HEK293T (cell line): ENCODE measurements around the gene EYS.

Experiments used
- CTCF ChIA-PET: fragments of 350-600 bp; formaldehyde crosslinking; extraction: SDS; loops from one replicate; lab custom pipeline; 2021; ENCODE audit warnings: antibody characterized with exemption, inconsistent platforms; lab: Yijun Ruan, JAX
- POLR2A ChIA-PET: fragments of 350-600 bp; formaldehyde crosslinking; extraction: SDS; loops from one replicate; lab custom pipeline; 2020; ENCODE audit warnings: antibody characterized with exemption, inconsistent platforms; lab: Yijun Ruan, JAX
- DNase-seq: peaks from one replicate; pipeline ENCODE4 v3.0.0; 2012; ENCODE audit warnings: mixed read lengths; ENCODE audit errors: extremely low spot score
- ARNT ChIP-seq: fragments of 450-650 bp; IDR thresholded peaks from 2 replicates; pipeline ENCODE4 v1.6.1; 2017; ENCODE audit warnings: mild to moderate bottlenecking
- BHLHE40 ChIP-seq: fragments of 450-650 bp; IDR thresholded peaks from 2 replicates; pipeline ENCODE4 v1.6.1; 2016; ENCODE audit warnings: mild to moderate bottlenecking, moderate library complexity, borderline replicate concordance
- CTBP1 ChIP-seq: fragments of 450-650 bp; IDR thresholded peaks from 2 replicates; pipeline ENCODE4 v1.6.1; 2016; ENCODE audit warnings: borderline replicate concordance
- ELF4 ChIP-seq: fragments of 450-650 bp; IDR thresholded peaks from 2 replicates; pipeline ENCODE4 v1.6.1; 2017; ENCODE audit warnings: antibody characterized with exemption
- FOXA1 ChIP-seq: fragments of 450-650 bp; IDR thresholded peaks from 2 replicates; pipeline ENCODE4 v1.6.1; 2016; ENCODE audit warnings: mild to moderate bottlenecking
- FOXK2 ChIP-seq: fragments of 450-650 bp; IDR thresholded peaks from 2 replicates; pipeline ENCODE4 v1.6.1; 2016; ENCODE audit warnings: mild to moderate bottlenecking
- FOXM1 ChIP-seq: fragments of 450-650 bp; IDR thresholded peaks from 2 replicates; pipeline ENCODE4 v1.6.1; 2017; ENCODE audit warnings: mild to moderate bottlenecking, borderline replicate concordance
- HDGF ChIP-seq: fragments of 450-650 bp; IDR thresholded peaks from 2 replicates; pipeline ENCODE4 v1.6.1; 2017; ENCODE audit warnings: antibody characterized with exemption, borderline replicate concordance
- L3MBTL2 ChIP-seq: fragments of 450-650 bp; conservative IDR thresholded peaks from 2 replicates; pipeline ENCODE4 v1.6.1; 2016; ENCODE audit warnings: mild to moderate bottlenecking
- LEF1 ChIP-seq: fragments of 450-650 bp; IDR thresholded peaks from 2 replicates; pipeline ENCODE4 v1.6.1; 2017; ENCODE audit warnings: mild to moderate bottlenecking, borderline replicate concordance
- NFRKB ChIP-seq: fragments of 450-650 bp; IDR thresholded peaks from 2 replicates; pipeline ENCODE4 v1.6.1; 2016; ENCODE audit warnings: mild to moderate bottlenecking, moderate library complexity
- PKNOX1 ChIP-seq: fragments of 450-650 bp; IDR thresholded peaks from 2 replicates; pipeline ENCODE4 v1.6.1; 2016
- SP1 ChIP-seq: fragments of 450-650 bp; IDR thresholded peaks from 2 replicates; pipeline ENCODE4 v1.6.1; 2017
- SUZ12 ChIP-seq: fragments of 450-650 bp; IDR thresholded peaks from 2 replicates; pipeline ENCODE4 v1.6.1; 2016; ENCODE audit warnings: mild to moderate bottlenecking
- TARDBP ChIP-seq: fragments of 450-650 bp; IDR thresholded peaks from 2 replicates; pipeline ENCODE4 v1.6.1; 2016
- ZNF384 ChIP-seq: fragments of 450-650 bp; IDR thresholded peaks from 2 replicates; pipeline ENCODE4 v1.6.1; 2016

EYS gene

GRCh38 chr6:63998991-63999390 is 1708.0 kb downstream of the EYS start:
- TF ChIP-seq BHLHE40 (no peak), FOXM1 (no peak), TARDBP (no peak), FOXK2 (no peak), CTBP1 (no peak), LEF1 (no peak)
- POLR2A ChIA-PET, result no interaction called here
- DNase-seq, result no peak
- CTCF ChIA-PET, result no interaction called here

- no peak for DNase-seq
- ChIA-PET CTCF (no interaction called here), POLR2A (no interaction called here)
- no peak for TF ChIP-seq TARDBP
- no peak for TF ChIP-seq CTBP1
- TF ChIP-seq PKNOX1, result no peak
- TF ChIP-seq L3MBTL2, result no peak
- TF ChIP-seq FOXK2, result no peak
- TF ChIP-seq FOXM1, result no peak
- TF ChIP-seq NFRKB, result no peak
- no peak for TF ChIP-seq HDGF
These were observed 1709.3 kb downstream of the EYS start for GRCh38 chr6:63997734-63998133.

- no peak for DNase-seq
- TF ChIP-seq ZNF384, result no peak
- no peak for TF ChIP-seq ELF4
- TF ChIP-seq ARNT, result no peak
- TF ChIP-seq FOXA1, result no peak
- TF ChIP-seq SP1, result no peak
- no peak for TF ChIP-seq FOXK2
- POLR2A ChIA-PET, result no interaction called here
- CTCF ChIA-PET, result no interaction called here
These were observed 1709.8 kb downstream of the EYS start for GRCh38 chr6:63997221-63997620.

GRCh38 chr6:63985223-63985622 is 1721.8 kb downstream of the EYS start:
- ChIA-PET POLR2A (no interaction called here), CTCF (no interaction called here)
- no peak for DNase-seq
- TF ChIP-seq HDGF (no peak), FOXA1 (no peak), LEF1 (no peak), SUZ12 (no peak)

- ChIA-PET CTCF (no interaction called here), POLR2A (no interaction called here)
These were observed 1731.3 kb downstream of the EYS start for GRCh38 chr6:63975699-63976098.

GRCh38 chr6:63968650-63969049 is 1738.4 kb downstream of the EYS start:
- POLR2A ChIA-PET, result no interaction called here
- CTCF ChIA-PET, result no interaction called here
- no peak for TF ChIP-seq ZNF384
- no peak for TF ChIP-seq FOXA1
- TF ChIP-seq SUZ12, result no peak
- TF ChIP-seq FOXM1, result no peak
- no peak for TF ChIP-seq SP1
- no peak for TF ChIP-seq LEF1
- no peak for TF ChIP-seq ELF4
- no peak for TF ChIP-seq NFRKB
- TF ChIP-seq L3MBTL2, result no peak
- TF ChIP-seq BHLHE40, result no peak
- no peak for TF ChIP-seq PKNOX1
- TF ChIP-seq TARDBP, result no peak
- TF ChIP-seq CTBP1, result no peak
- no peak for TF ChIP-seq FOXK2
- DNase-seq, result no peak

More at GRCh38 chr6:63975699-63976098, 1731.3 kb downstream of the EYS start:
- TF ChIP-seq ELF4, result no peak
- no peak for TF ChIP-seq FOXK2
- TF ChIP-seq FOXM1, result no peak
- TF ChIP-seq SP1, result no peak
- TF ChIP-seq NFRKB, result no peak
- no peak for TF ChIP-seq PKNOX1
- TF ChIP-seq L3MBTL2, result no peak
- TF ChIP-seq TARDBP, result no peak
- TF ChIP-seq LEF1, result no peak
- TF ChIP-seq ARNT, result no peak
- no peak for TF ChIP-seq HDGF
- no peak for TF ChIP-seq FOXA1
- no peak for TF ChIP-seq CTBP1
- no peak for TF ChIP-seq SUZ12
- no peak for TF ChIP-seq ZNF384
- no peak for TF ChIP-seq BHLHE40
- DNase-seq, result no peak

- ChIA-PET POLR2A (no interaction called here), CTCF (no interaction called here)
- no peak for DNase-seq
- TF ChIP-seq FOXA1 (no peak), TARDBP (no peak)
These were observed 1742.7 kb downstream of the EYS start for GRCh38 chr6:63964366-63964765.
